ENCODE data around the gene RBM38. TPM values are rescaled to one million over a fixed set of nuclear protein-coding genes. Genes with fewer than 3 reads are reported as not detected.

The RBM38 gene
- total and polyA plus RNA-seq, 9 of the 15 experiments (the other 6 are each of a cell fraction or from before 2014, with no cell fraction given) = 0.28 to 82.4 (median 33.2) TPM

- TF ChIP-seq ATF4 (CRISPR knock-in tag; IDR thresholded peaks at IDR 0.05) (no peak), DEAF1 (CRISPR knock-in tag; IDR thresholded peaks at IDR 0.05) (no peak), ATF7 (IDR thresholded peaks at IDR 0.05) (peak; percentile 18; the same call in 1 of the 2 replicates), EP300 (IDR thresholded peaks at IDR 0.05; ENCODE audit: low read length) (peak; percentile 53; the same call in 1 of the 2 replicates), RNF2 (IDR thresholded peaks at IDR 0.05) (no peak), BHLHE40 (IDR thresholded peaks at IDR 0.05; ENCODE audit: low read length) (peak; percentile 48; the same call in 1 of the 2 replicates), ZBTB43 (CRISPR knock-in tag; IDR thresholded peaks at IDR 0.05) (no peak), OTX1 (CRISPR knock-in tag; IDR thresholded peaks at IDR 0.05) (no peak), DDX20 (tag; IDR thresholded peaks at IDR 0.05; ENCODE audit: low read depth) (no peak), ZNF354B (CRISPR knock-in tag; IDR thresholded peaks at IDR 0.05) (no peak), CREM (IDR thresholded peaks at IDR 0.05; ENCODE audit: low read depth) (no peak), STAG1 (CRISPR knock-in tag; IDR thresholded peaks at IDR 0.05; ENCODE audit: borderline replicate concordance) (no peak), SP1 (CRISPR knock-in tag; IDR thresholded peaks at IDR 0.05) (no peak), HINFP (tag; conservative IDR thresholded peaks at IDR 0.05; ENCODE audit: low read depth) (no peak), MLX (CRISPR knock-in tag; conservative IDR thresholded peaks at IDR 0.05) (no peak), ZNF76 (CRISPR knock-in tag; IDR thresholded peaks at IDR 0.05; ENCODE audit: borderline replicate concordance) (no peak), MEIS2 (IDR thresholded peaks at IDR 0.05; ENCODE audit: partially characterized antibody) (no peak), PURB (CRISPR knock-in tag; IDR thresholded peaks at IDR 0.05; ENCODE audit: low read depth) (no peak), CHD1 (IDR thresholded peaks at IDR 0.05; ENCODE audit: low read length) (no peak), CHAMP1 (IDR thresholded peaks at IDR 0.05) (no peak)
These were observed 21.3 kb downstream of the RBM38 start (continued) for GRCh38 chr20:57412347-57413029.
